ENCODE data around the gene SEC22A.
A peak's percentile ranks its signal among the peaks of the same experiment; 100 is the strongest.

The SEC22A gene

GRCh38 chr3:123307064-123307463 is 105.3 kb downstream of the SEC22A start:
- DNase-seq (ENCODE audit: low read depth): no peak

GRCh38 chr3:123310186-123310585 is 108.4 kb downstream of the SEC22A start:
- no peak for DNase-seq (ENCODE audit: low read depth)

- DNase-seq (ENCODE audit: low read depth): no peak
These were observed 109.0 kb downstream of the SEC22A start for GRCh38 chr3:123310741-123311140.

GRCh38 chr3:123311201-123311600 is 109.5 kb downstream of the SEC22A start:
- no peak for DNase-seq (ENCODE audit: low read depth)

- peak; percentile 8 for DNase-seq (ENCODE audit: low read depth)
These were observed 110.9 kb downstream of the SEC22A start for GRCh38 chr3:123312331-123313265.

GRCh38 chr3:123313889-123314288 is 112.1 kb downstream of the SEC22A start:
- no peak for DNase-seq (ENCODE audit: low read depth)

- DNase-seq (ENCODE audit: low read depth): no peak
These were observed 112.9 kb downstream of the SEC22A start for GRCh38 chr3:123314359-123315270.

GRCh38 chr3:123315271-123315595 is 113.5 kb downstream of the SEC22A start:
- no peak for DNase-seq (ENCODE audit: low read depth)

GRCh38 chr3:123317716-123318115 is 116.0 kb downstream of the SEC22A start:
- no peak for DNase-seq (ENCODE audit: low read depth)

GRCh38 chr3:123318374-123318773 is 116.6 kb downstream of the SEC22A start:
- DNase-seq (ENCODE audit: low read depth): no peak

GRCh38 chr3:123319760-123320159 is 118.0 kb downstream of the SEC22A start:
- DNase-seq (ENCODE audit: low read depth): no peak

GRCh38 chr3:123320221-123320620 is 118.5 kb downstream of the SEC22A start:
- DNase-seq (ENCODE audit: low read depth): no peak

- DNase-seq (ENCODE audit: low read depth): no peak
These were observed 120.1 kb downstream of the SEC22A start for GRCh38 chr3:123321806-123322205.

GRCh38 chr3:123322866-123323265 is 121.1 kb downstream of the SEC22A start:
- no peak for DNase-seq (ENCODE audit: low read depth)
